ENCODE data around the gene TMEM191B.
"Not testable (repeated sequence)": the region's sequence is repeated elsewhere in the genome, so short reads cannot be mapped to it uniquely, and the experiment has no call there.

Gene TMEM191B

GRCh38 chr22:18558516-18558915 lies 30.9 kb downstream of the TMEM191B start:
- not testable (repeated sequence) for DNase-seq (ENCODE audit: low read depth, low spot score)

GRCh38 chr22:18558939-18559338 lies 31.3 kb downstream of the TMEM191B start:
- not testable (repeated sequence) for DNase-seq (ENCODE audit: low read depth, low spot score)

- DNase-seq (ENCODE audit: low read depth, low spot score), result not testable (repeated sequence)
Measured at GRCh38 chr22:18560099-18560974, 32.7 kb downstream of the TMEM191B start.

- not testable (repeated sequence) for DNase-seq (ENCODE audit: low read depth, low spot score)
Measured at GRCh38 chr22:18570509-18571246, 43.1 kb downstream of the TMEM191B start.

- not testable (repeated sequence) for DNase-seq (ENCODE audit: low read depth, low spot score)
Measured at GRCh38 chr22:18573483-18574164, 46.0 kb downstream of the TMEM191B start.

GRCh38 chr22:18574555-18574954 lies 47.0 kb downstream of the TMEM191B start:
- DNase-seq (ENCODE audit: low read depth, low spot score), result not testable (repeated sequence)

GRCh38 chr22:18575686-18576085 lies 48.1 kb downstream of the TMEM191B start:
- not testable (repeated sequence) for DNase-seq (ENCODE audit: low read depth, low spot score)

GRCh38 chr22:18577090-18577818 lies 49.7 kb downstream of the TMEM191B start:
- not testable (repeated sequence) for DNase-seq (ENCODE audit: low read depth, low spot score)

- DNase-seq (ENCODE audit: low read depth, low spot score), result not testable (repeated sequence)
Measured at GRCh38 chr22:18577847-18578246, 50.2 kb downstream of the TMEM191B start.

Data from astrocyte of the hippocampus (primary cell).